ENCODE measurements around the gene IFNGR1. TPM values are rescaled to one million over a fixed set of nuclear protein-coding genes. Genes with fewer than 3 reads are reported as not detected.

IFNGR1 gene
- total RNA-seq, 1 donor from 2014 or later, result 64.4 TPM

GRCh38 chr6:137156650-137157049 is 62.5 kb downstream of the IFNGR1 start:
- no peak for DNase-seq (ENCODE audit: low read depth, low spot score)

GRCh38 chr6:137155830-137156229 is 63.4 kb downstream of the IFNGR1 start:
- DNase-seq (ENCODE audit: low read depth, low spot score), result no peak

- DNase-seq (ENCODE audit: low read depth, low spot score), result no peak
Observed at GRCh38 chr6:137150072-137150471, 69.1 kb downstream of the IFNGR1 start.

- DNase-seq (ENCODE audit: low read depth, low spot score), result no peak
Observed at GRCh38 chr6:137149035-137149393, 70.2 kb downstream of the IFNGR1 start.

- DNase-seq (ENCODE audit: low read depth, low spot score), result no peak
Observed at GRCh38 chr6:137148306-137149034, 70.7 kb downstream of the IFNGR1 start.

Other genes with a start within 250 kb of the IFNGR1 start
- gene IL20RA, start 174.4 kb downstream of the IFNGR1 start, total RNA-seq, result under 0.01 TPM in 1 of 2 replicates, not detected in the other
- gene IL22RA2, start 45.7 kb downstream of the IFNGR1 start, total RNA-seq, result not detected in 2 replicates

Measured in pulmonary artery endothelial cell (primary cell).